ENCODE results near the gene CTU2. TPM values are rescaled to one million over a fixed set of nuclear protein-coding genes. Genes with fewer than 3 reads are reported as not detected.

CTU2 gene
- polyA plus RNA-seq, 1 of the 3 experiments (the other 2 are of a cell fraction): 16.2 TPM

DNA sequence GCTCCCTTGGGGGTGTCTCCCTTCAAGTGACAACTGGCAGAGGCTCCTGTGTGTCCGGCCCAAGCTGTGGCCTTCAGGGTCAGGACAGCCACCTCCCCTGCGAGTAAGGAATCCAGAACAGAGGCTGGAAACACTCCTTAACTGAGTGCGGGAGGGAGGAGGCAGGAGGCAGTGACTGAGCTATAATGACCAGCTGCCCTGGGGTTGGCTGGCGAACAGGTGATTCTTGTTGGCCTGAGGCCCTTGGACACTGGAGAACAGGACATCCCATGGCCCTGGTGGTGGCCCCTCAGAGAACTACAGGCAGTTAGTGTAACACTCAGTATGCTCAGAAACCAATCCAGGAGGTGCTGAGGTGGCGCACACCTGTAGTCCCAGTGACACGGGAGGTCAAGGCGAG is 10.6 kb upstream of the CTU2 start (continued):
- TF ChIP-seq FOSL2 (IDR thresholded peaks at IDR 0.05; ENCODE audit: borderline replicate concordance, low read depth) (no peak), FOXM1 (IDR thresholded peaks at IDR 0.05; ENCODE audit: low read depth) (no peak)
- TF ChIP-seq, protein P1, sequence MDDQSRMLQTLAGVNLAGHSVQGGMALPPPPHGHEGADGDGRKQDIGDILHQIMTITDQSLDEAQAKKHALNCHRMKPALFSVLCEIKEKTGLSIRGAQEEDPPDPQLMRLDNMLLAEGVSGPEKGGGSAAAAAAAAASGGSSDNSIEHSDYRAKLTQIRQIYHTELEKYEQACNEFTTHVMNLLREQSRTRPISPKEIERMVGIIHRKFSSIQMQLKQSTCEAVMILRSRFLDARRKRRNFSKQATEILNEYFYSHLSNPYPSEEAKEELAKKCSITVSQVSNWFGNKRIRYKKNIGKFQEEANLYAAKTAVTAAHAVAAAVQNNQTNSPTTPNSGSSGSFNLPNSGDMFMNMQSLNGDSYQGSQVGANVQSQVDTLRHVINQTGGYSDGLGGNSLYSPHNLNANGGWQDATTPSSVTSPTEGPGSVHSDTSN (IDR thresholded peaks at IDR 0.05): no peak
- TF ChIP-seq, protein P2, sequence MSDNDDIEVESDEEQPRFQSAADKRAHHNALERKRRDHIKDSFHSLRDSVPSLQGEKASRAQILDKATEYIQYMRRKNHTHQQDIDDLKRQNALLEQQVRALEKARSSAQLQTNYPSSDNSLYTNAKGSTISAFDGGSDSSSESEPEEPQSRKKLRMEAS (IDR thresholded peaks at IDR 0.05; ENCODE audit: low read depth): no peak

DNA sequence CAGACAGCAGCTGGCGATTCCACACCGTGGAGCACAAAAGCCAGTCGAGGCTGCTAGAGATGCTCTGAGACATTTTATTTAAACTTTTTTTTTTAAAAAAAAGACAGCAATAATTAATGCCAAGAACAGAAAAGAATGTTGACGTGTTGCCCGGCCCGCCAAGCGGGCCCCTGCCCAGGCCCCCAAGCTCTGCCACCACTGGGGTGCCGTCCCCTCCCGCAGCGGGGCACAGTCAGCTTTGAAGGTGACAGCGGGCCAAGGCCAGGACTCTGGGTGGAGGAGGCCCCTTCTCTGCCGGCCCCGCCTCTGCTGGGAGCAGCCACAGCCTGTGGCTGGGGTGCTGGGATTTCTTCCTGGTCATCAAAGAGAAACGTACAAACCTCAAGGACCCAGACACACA is 9.9 kb upstream of the CTU2 start:
- Histone ChIP-seq H3K27me3 (ENCODE audit: insufficient read depth) (no peaks in the 10 kb centered on the region), H3K4me3 (ENCODE audit: low read depth in 2 of 2, low read length in 1 of 2) (no peak overlapping the region), H3K36me3 (replicated peaks in 1 of 2; ENCODE audit: control insufficient read depth in 1 of 2, insufficient read depth in 2 of 2, low read length in 1 of 2) (peaks cover 0 to 24% of the 10 kb centered on the region in 2 experiments), H4K20me1 (ENCODE audit: insufficient read depth) (no peaks in the 10 kb centered on the region), H3K9me2 (no peaks in the 10 kb centered on the region), H3K9ac (no peak overlapping the region), H3K4me1 (ENCODE audit: control insufficient read depth in 1 of 2, insufficient read depth in 2 of 2, low read depth in 1 of 2, low read length in 1 of 2) (peaks cover 0 to 11% of the 10 kb centered on the region in 2 experiments; a peak in 2 of 4 replicates), H3K9me3 (no peaks in the 10 kb centered on the region), H3K4me2 (no peak overlapping the region), H2AFZ (ENCODE audit: low read depth) (no peak overlapping the region), H3K79me2 (ENCODE audit: insufficient read depth) (0 out of 2 replicates have a peak, but pooled peaks cover 4% of the 10 kb centered on the region), H3F3A (replicated peaks; ENCODE audit: insufficient read depth) (no peaks in the 10 kb centered on the region), H3K27ac (ENCODE audit: low read depth in 2 of 2, low read length in 1 of 2) (no peak overlapping the region)
- CTCF ChIA-PET: no interaction called here
- no peak for TF ChIP-seq FOXM1 (IDR thresholded peaks at IDR 0.05; ENCODE audit: low read depth)
- WGBS (ENCODE audit: low lambda C conversion rate): 96% methylated on average over 10 of the region's 14 CpGs
- POLR2A ChIA-PET: interaction anchor here (0.6 kb wide), 1 partner anchor 9 kb away, joined by 6 read pairs; no protein-coding TSS in a partner anchor
- no peak for DNase-seq

DNA sequence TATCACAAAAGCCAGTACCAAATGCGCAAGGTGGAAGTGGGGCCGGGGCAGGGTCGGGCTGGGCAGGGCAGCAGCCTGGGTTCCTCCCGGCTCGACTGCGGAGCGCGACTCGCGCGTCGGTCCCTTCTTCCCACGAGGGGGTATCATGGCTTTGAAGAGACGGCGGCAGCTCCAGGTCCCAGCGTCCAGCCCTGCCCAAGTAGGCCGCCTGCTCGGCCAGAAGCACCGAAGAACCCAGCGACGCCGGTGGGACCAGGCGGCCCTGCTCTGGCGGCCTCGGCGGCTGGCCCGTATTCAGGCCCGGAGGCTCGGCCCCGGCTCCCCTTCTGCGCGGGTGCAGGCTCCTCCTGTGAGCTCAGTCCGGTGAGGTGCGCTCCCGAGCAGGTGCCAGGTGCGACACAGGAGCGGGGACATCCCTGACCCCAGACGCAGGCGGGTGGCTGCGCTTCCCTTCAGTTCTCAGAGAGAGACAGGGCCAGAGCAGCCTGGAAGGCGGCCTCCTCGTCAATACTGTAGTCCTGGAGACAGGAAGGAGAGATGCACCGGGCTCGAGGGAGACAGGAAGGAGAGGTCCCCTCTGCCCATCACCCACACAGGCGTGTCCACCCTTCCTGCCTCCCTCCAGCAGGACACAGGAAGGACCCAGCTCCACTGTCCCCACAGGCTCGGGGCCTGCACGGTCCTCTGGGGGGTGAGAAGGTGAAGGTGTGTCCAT is 9.0 kb upstream of the CTU2 start:
- H3F3A ChIP-seq (replicated peaks; ENCODE audit: insufficient read depth): no peaks in the 10 kb centered on the region
- no peak for TF ChIP-seq EP300 (IDR thresholded peaks at IDR 0.05; ENCODE audit: borderline replicate concordance in 1 of 2, low read depth in 1 of 2, low read length in 1 of 2)
- no peak for TF ChIP-seq NFIC (IDR thresholded peaks at IDR 0.05; ENCODE audit: borderline replicate concordance)
- TF ChIP-seq EZH2phosphoT487 (IDR thresholded peaks at IDR 0.05; ENCODE audit: borderline replicate concordance, low read depth): no peak
- TF ChIP-seq YY1 (IDR thresholded peaks at IDR 0.05; ENCODE audit: low read depth): no peak
- TF ChIP-seq, protein P2 (IDR thresholded peaks at IDR 0.05; ENCODE audit: low read depth): no peak
- TF ChIP-seq RCOR1 (IDR thresholded peaks at IDR 0.05; ENCODE audit: low read length): no peak
- TF ChIP-seq JUND (IDR thresholded peaks at IDR 0.05): no peak
- H3K9me3 ChIP-seq: no peaks in the 10 kb centered on the region
- 83% methylated on average over 8 of the region's 47 CpGs for WGBS (ENCODE audit: low lambda C conversion rate)
- H2AFZ ChIP-seq (ENCODE audit: low read depth): no peak overlapping the region
- H3K9ac ChIP-seq: no peak overlapping the region
- ChIA-PET CTCF (interaction anchor here (0.6 to 1.1 kb wide), 2 partner anchors 25 to 868 kb away, joined by 3 to 4 read pairs; no protein-coding TSS in a partner anchor), POLR2A (no interaction called here)
- no peaks in the 10 kb centered on the region for H3K9me2 ChIP-seq
- H3K4me2 ChIP-seq: no peak overlapping the region
- no peak for DNase-seq
- H3K4me1 ChIP-seq (ENCODE audit: control insufficient read depth in 1 of 2, insufficient read depth in 2 of 2, low read depth in 1 of 2, low read length in 1 of 2): peaks cover 0 to 13% of the 10 kb centered on the region in 2 experiments; a peak in 2 of 4 replicates
- no peak overlapping the region for H3K27ac ChIP-seq (ENCODE audit: low read depth in 2 of 2, low read length in 1 of 2)
- H3K27me3 ChIP-seq (ENCODE audit: insufficient read depth): no peaks in the 10 kb centered on the region
- no peak overlapping the region for H3K4me3 ChIP-seq (ENCODE audit: low read depth in 2 of 2, low read length in 1 of 2)
- 0 out of 2 replicates have a peak, but pooled peaks cover 9% of the 10 kb centered on the region for H3K79me2 ChIP-seq (ENCODE audit: insufficient read depth)
- H3K36me3 ChIP-seq (replicated peaks in 1 of 2; ENCODE audit: control insufficient read depth in 1 of 2, insufficient read depth in 2 of 2, low read length in 1 of 2): peaks cover 0 to 24% of the 10 kb centered on the region in 2 experiments
- no peaks in the 10 kb centered on the region for H4K20me1 ChIP-seq (ENCODE audit: insufficient read depth)
